Measurements from ENCODE around the gene RBM22.

Gene RBM22

GRCh38 chr5:150651924-150652671 lies 48.8 kb downstream of the RBM22 start:
- DNase-seq (ENCODE audit: low read depth in 2 of 2): no peak

DNA sequence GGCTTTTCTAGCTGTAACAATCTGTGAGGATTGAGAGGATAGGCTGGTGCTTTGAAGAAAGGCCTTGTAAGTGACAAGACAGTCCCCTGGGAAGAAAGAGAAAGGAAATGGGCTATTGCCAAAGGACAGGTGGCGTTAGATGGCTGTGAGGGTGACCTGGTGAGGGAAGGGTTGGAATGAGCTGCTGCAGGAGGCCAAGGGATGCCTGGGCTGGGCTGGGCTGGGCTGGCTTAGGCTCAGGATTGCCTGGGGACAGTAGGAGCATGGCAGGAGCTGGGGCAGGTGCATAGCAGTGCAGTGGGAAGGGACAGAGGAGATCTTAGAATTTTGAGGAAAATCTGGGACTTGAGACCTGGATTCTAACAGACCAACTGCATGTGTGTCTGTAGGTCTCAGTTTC lies 49.5 kb downstream of the RBM22 start:
- DNase-seq (ENCODE audit: low read depth in 2 of 2): no peak

- no peak for DNase-seq (ENCODE audit: low read depth in 2 of 2)
These were observed 50.5 kb downstream of the RBM22 start for GRCh38 chr5:150650021-150651006.

GRCh38 chr5:150649108-150650020 lies 51.5 kb downstream of the RBM22 start:
- DNase-seq (ENCODE audit: low read depth in 2 of 2): no peak

GRCh38 chr5:150648294-150649107 lies 52.4 kb downstream of the RBM22 start:
- no peak for DNase-seq (ENCODE audit: low read depth in 2 of 2)

- no peak for DNase-seq (ENCODE audit: low read depth in 2 of 2)
These were observed 53.3 kb downstream of the RBM22 start for GRCh38 chr5:150647275-150648251.

DNA sequence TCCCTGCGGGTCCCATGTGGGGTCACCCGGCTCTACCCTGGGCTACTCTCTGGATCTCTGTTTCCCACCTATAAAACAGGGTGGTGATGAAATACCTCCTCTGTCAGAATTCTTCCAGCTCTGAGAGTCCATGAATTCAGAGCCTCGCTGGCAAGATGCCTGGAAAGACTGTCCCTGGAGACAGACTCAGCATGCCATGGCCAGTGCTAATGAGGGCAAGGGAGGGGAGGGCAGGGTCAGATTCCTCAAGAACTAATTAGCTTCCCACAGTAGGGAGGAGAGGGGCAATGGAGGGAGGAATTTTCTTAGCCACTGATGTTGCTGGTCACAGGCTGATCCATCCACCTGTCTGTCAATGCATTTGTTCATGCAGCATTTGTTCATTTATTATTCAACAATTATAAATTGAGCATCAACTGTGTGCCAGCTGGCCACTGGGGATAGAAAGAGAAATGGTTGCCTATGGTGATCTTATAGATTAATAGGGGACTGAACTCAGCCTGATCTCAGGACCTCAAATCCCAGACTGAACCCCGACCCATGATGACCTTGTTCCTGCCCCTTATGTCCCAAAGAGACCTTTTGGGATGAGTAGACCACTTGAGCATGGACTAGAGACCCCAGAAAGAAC lies 55.7 kb downstream of the RBM22 start:
- DNase-seq (ENCODE audit: low read depth in 2 of 2): no peak

DNA sequence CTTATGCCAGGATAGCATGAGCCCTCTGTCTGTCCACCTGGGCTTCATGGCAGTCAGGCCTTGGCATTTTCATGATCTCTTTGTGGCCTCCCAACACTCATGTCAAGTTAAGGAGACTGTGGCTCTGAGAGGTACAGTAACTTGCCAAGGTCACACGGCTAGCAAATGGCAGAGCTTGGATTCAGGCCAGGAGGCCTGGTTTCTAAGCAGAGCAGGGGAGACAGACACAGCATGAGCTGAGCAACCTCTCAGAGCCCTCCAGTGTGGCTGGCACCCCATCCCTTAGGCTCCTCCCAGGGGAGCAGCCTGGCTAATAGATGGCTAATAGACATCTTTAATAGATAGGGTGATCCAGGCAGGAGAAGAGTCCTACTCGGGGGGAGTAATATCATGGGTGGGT lies 56.3 kb downstream of the RBM22 start:
- no peak for DNase-seq (ENCODE audit: low read depth in 2 of 2)

DNA sequence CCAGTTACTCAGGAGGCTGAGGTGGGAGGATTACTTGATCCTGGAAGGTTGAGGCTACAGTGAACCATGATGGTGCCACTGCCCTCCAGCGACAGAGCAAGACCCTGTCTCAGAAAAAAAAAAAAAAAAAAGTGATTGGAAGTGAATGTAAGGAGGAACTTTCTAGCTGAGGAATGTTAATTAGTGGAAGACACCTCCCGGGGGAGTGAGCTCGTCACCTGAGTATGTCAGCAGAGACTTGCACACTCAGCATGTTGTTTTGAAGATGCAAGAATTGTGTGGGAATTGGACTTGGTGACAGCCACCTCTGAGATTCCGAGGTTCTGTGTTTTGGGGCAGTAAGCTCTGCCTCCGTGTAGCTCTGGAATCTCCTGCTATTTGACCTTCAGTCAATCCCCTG lies 56.8 kb downstream of the RBM22 start:
- DNase-seq (ENCODE audit: low read depth in 2 of 2): no peak

- no peak for DNase-seq (ENCODE audit: low read depth in 2 of 2)
These were observed 57.7 kb downstream of the RBM22 start for GRCh38 chr5:150642991-150643710.

- no peak for DNase-seq (ENCODE audit: low read depth in 2 of 2)
These were observed 58.3 kb downstream of the RBM22 start for GRCh38 chr5:150642567-150642927.

DNA sequence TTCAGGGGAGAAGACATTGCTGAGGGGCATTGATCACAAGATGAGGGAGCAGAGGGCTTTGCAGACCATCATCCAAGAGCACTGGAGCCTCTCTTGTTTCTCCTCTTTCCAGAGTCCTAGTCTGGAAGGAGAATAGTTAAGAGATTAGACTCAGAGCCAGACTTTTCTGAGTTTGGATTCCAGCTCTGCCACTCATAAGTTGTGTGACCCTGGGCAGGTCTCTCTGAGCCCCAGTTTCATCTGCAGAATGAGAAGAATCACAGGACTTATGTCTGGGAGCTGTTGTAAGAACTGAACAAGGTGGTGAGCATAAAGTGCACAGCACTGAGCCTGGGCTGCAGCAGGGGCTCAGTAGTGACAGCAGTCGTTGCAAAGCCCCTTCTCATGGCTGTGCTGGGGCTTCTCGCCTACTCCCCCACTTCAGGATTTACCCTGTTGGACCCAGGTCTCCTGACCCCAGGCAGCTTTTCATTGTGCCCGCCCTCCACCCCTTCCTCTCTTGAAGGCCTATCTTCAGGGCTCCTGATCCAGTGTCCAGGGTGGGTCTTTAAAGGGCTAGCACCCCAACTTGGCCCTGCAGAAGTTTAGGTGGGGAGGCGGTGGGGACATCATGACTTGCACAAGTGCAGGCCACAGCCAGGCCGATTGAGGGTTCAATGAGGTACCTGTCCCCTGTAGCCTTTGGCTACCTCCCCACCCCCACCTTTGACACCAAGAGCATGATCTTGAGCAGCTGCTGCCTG lies 58.9 kb downstream of the RBM22 start:
- no peak for DNase-seq (ENCODE audit: low read depth in 2 of 2)

DNA sequence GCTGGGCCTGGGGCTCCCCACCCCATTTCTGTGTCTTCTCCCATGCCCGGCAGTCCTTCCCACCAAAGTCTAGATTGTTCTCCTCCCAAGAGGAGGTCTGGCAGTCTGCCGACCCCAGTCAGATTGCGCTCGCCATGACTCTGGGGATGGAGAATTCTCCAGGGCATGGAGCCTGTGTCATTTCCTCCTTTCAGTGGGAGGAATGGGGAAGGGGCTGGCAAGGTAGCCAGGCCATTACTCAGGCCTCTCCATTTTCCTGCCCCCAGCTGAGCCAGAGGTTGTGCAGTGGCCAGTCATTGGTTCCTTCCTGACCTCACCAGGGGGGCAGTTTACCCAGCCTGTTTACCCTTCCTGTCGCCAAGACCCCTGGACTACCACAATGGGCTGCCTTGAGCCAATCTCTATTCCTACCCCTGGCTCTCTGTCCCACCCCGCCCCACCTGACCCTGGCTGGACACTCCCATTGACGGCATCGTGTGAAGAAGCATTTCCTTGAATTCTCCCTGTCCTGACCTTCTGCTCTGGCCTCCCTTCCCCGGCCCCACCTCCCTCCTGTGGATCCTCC lies 59.8 kb downstream of the RBM22 start:
- DNase-seq (ENCODE audit: low read depth in 2 of 2): no peak

All from stimulated activated CD4-positive, alpha-beta T cell treated with anti-CD3 and anti-CD28 coated beads, Interleukin-15, amount 100 ng/mL, for 48 hours (primary cell).